D721Med (cell line): ENCODE data around the gene MPHOSPH6.
"Not testable (repeated sequence)": the region's sequence is repeated elsewhere in the genome, so short reads cannot be mapped to it uniquely, and the experiment has no call there.

Experiments used
- DNase-seq: peaks from one replicate; pipeline ENCODE4 v3.0.0; 2011; ENCODE audit warnings: low spot score; ENCODE audit not compliant: insufficient read length
- FAIRE-seq: peaks from 2 replicates; lab custom pipeline; 2011; peaks lifted over from hg19 to GRCh38; lab: Jason Lieb, UNC
- TF ChIP-seq, protein P1 (sequence below): IDR thresholded peaks from 2 replicates; pipeline ENCODE4 v1.5.1; 2012; ENCODE audit warnings: mild to moderate bottlenecking, control low read depth; ENCODE audit not compliant: insufficient read depth; ENCODE audit errors: missing control alignments

MPHOSPH6 gene

GRCh38 chr16:82152196-82152595, 17.8 kb downstream of the MPHOSPH6 start:
- DNase-seq: no peak
- TF ChIP-seq, protein P1, sequence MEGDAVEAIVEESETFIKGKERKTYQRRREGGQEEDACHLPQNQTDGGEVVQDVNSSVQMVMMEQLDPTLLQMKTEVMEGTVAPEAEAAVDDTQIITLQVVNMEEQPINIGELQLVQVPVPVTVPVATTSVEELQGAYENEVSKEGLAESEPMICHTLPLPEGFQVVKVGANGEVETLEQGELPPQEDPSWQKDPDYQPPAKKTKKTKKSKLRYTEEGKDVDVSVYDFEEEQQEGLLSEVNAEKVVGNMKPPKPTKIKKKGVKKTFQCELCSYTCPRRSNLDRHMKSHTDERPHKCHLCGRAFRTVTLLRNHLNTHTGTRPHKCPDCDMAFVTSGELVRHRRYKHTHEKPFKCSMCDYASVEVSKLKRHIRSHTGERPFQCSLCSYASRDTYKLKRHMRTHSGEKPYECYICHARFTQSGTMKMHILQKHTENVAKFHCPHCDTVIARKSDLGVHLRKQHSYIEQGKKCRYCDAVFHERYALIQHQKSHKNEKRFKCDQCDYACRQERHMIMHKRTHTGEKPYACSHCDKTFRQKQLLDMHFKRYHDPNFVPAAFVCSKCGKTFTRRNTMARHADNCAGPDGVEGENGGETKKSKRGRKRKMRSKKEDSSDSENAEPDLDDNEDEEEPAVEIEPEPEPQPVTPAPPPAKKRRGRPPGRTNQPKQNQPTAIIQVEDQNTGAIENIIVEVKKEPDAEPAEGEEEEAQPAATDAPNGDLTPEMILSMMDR: no peak
- no peak for FAIRE-seq

DNA sequence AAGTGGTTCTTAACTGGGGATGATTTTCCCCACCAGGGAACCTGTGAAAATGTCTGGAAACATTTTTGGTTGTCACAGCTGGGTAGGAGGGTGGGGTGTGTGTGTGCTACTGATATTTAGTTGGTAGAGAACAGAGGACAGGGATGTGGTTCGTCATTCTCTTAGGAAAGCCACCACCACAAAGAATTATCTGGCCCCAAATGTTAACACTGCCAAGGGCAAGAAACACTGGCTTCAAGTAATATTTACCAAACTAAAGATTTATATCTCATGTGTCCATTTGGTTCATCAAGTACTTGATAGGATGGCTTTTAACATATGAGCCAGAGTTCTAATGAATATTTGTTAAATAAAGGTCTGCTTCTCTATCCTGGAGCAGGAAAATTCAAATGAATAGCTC, 19.5 kb downstream of the MPHOSPH6 start:
- FAIRE-seq: no peak
- TF ChIP-seq, protein P1: no peak

DNA sequence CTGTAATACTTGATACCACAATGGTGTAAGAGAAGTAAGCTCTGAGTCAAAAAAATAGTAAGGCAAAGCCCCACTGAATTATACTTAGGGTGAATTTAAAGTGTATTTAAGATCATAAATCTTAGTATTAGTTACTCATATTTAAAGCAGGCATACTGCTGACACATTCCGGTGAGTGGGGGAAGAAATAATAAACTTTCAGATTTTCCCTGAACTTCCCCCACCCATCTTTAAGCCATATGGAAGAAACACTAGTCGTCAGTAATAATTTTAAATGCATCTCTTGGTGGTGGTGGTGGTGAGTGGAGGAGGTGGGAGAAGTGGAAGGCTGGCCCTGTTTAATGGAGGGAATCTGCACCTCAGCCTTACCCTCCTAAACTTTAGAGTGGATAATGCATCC, 20.5 kb downstream of the MPHOSPH6 start:
- TF ChIP-seq, protein P1: no peak
- FAIRE-seq (no peak), DNase-seq (no peak)

More for the DNA sequence above, 19.5 kb downstream of the MPHOSPH6 start:
- DNase-seq: no peak

DNA sequence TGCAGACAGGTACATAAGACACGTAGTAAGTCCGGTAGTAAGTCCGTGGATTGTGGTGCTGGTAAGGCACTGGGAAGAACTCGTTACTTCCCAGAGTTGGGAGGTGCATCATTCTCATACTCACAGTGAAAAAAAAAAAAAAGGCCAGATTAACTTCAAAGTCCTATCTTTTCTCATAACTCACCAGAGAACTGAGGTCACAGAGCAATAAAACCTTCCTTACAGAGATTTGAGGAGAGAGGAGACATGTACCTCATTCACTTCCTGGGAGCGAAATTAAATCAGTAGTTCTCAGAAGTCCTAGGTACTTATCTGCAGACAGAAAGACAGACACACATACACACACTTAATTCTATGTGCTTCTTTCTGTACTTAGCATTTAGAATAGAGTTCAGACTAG, 22.5 kb downstream of the MPHOSPH6 start:
- DNase-seq (no peak), FAIRE-seq (no peak)
- TF ChIP-seq, protein P1: no peak

GRCh38 chr16:82146957-82147356, 23.1 kb downstream of the MPHOSPH6 start:
- FAIRE-seq (no peak), DNase-seq (no peak)
- TF ChIP-seq, protein P1: no peak

- DNase-seq: no peak
- TF ChIP-seq, protein P1: no peak
- no peak for FAIRE-seq
Measured at GRCh38 chr16:82146556-82146955, 23.5 kb downstream of the MPHOSPH6 start.

GRCh38 chr16:82139286-82139571, 30.8 kb downstream of the MPHOSPH6 start:
- FAIRE-seq, DNase-seq: not testable (repeated sequence)
